8988T (cell line): Measurements from ENCODE around the gene C2CD3.
"Not testable (repeated sequence)": the region's sequence is repeated elsewhere in the genome, so short reads cannot be mapped to it uniquely, and the experiment has no call there.

Experiments
- DNase-seq: peaks from one replicate; pipeline ENCODE4 v3.0.0; 2011

The C2CD3 gene

GRCh38 chr11:74120260-74121035, 50.4 kb downstream of the C2CD3 start:
- DNase-seq: not testable (repeated sequence)

DNA sequence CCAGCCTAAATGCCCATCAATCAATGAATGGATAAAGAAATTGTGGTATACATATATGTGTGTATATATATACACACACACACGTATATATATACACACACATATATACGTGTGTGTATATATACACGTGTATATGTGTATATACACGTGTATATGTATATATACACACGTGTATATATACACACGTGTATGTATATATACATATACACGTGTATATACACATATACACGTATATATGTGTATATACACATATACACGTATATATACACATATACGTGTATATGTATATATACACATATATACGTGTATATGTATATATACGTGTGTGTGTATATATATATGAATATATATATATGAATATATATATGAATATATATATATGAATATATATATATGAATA, 54.1 kb downstream of the C2CD3 start:
- no peak for DNase-seq

- no peak for DNase-seq
Observed at GRCh38 chr11:74112877-74113276, 57.9 kb downstream of the C2CD3 start.

GRCh38 chr11:74106124-74106523, 64.7 kb downstream of the C2CD3 start:
- DNase-seq: no peak

- DNase-seq: no peak
Observed at GRCh38 chr11:74102321-74102720, 68.5 kb downstream of the C2CD3 start.

GRCh38 chr11:74100735-74101134, 70.1 kb downstream of the C2CD3 start:
- DNase-seq: no peak

DNA sequence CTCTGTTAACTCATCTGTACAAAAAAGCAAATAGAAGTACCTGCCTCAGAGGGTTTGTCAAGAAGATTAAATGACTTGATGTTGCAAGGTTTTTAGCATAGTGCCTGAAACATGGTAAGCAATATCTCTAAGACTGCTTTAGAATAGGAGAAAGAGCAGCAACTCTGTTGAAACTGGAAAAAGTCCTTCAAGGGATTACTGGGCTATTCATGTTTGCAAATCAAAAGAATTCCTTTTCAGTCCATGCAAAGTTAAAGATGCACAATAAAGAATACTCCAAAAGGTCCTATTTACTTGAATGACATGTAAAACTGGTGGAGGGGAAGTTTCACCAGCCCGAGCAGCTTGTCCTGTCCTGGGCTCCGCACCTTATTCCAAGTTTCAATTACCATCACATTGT, 70.6 kb downstream of the C2CD3 start:
- DNase-seq: no peak

GRCh38 chr11:74097686-74098237, 73.0 kb downstream of the C2CD3 start:
- no peak for DNase-seq

DNA sequence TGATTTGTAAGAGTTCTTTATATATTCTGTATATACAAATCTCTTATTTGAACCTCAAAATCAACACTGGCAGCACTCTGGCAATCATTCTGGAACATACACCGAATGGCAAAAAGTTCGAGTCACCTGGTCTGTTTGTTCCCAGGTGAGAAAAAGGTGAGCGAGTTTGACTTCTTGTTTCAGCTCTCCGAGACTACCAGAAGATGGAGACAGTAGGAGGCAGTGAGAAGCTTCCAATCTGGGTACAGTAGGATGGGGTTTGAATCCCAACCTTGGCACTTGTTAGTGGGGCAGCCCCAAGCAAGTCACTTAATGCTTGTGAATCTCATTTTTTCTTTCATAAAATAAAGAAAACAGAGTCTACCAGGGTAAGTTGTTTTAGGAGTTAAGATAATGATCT, 76.4 kb downstream of the C2CD3 start:
- no peak for DNase-seq

DNA sequence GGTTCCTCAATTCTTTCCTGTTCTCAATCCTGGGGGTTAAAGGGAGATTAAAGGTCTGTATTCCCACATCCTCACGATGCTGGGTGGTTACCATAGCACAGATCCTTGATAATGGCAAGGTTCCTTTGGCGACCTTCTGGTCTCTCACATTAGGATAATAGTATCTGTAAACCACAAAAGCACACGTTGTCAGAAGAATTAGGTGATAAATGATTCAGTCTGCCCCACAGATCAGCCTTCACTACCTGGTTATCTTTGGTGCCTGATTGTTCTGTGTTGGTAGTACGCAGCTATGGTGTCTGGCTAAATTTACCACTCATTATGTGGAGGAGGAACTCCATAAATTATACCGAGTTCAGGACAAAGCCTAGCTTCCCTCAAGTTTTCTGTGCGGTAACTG, 78.4 kb downstream of the C2CD3 start:
- no peak for DNase-seq

DNA sequence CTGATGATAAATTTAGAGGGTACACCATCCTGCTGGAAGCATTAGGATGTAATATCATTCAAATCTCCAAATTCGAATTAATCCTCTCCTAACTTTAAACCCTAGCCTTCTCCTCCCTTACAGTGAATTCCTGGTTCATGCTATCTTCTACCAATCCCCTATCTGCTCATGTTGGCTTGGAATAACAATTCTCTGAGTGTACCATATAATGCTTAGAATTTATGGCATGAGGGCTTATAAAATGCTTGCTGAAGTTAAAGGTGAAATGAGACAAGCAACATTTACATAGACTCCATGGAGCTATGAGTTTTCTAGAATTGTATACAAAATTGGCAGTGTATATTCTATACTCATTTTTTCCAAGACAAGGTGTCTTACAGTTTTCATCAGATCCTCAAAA, 79.3 kb downstream of the C2CD3 start:
- no peak for DNase-seq

- DNase-seq: no peak
Observed at GRCh38 chr11:74090701-74091100, 80.1 kb downstream of the C2CD3 start.

- DNase-seq: no peak
Observed at GRCh38 chr11:74086242-74086884, 84.4 kb downstream of the C2CD3 start.

DNA sequence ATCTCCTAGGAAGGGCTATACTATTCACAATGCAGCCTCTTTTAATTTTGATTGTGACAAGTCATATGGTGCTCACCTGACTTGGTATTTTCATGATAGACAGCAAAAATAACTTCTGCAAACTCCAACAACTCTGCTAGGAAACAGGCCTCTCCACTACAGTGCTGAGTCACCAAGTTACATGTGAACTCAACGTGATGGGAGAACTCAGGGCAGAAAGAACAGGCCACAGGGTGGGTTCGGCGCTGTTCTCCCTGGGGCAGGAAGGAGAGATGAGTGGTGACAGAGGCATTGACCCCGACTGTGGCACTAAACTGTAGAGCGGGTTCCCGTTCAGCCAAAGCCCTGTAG, 85.3 kb downstream of the C2CD3 start:
- no peak for DNase-seq

GRCh38 chr11:74084796-74085541, 85.8 kb downstream of the C2CD3 start:
- DNase-seq: no peak

GRCh38 chr11:74083927-74084326, 86.9 kb downstream of the C2CD3 start:
- not testable (repeated sequence) for DNase-seq

DNA sequence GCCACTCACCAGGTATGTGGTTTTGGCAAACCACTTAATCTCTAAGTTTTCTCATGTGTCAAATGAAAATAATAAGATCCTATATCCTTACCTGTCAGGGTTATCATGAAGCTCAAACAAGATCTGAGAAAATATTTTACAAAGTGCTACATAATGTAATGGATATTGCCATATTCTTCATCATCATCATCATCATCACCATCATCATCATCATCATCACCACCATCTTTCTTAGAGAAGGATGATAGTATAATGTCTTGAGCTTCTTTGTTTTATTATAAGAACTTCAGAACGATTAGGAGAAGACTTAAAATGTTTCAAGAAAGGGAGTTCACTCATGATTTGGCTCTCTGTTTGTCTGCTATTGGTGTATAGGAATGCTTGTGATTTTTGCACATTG, 89.4 kb downstream of the C2CD3 start:
- no peak for DNase-seq

DNA sequence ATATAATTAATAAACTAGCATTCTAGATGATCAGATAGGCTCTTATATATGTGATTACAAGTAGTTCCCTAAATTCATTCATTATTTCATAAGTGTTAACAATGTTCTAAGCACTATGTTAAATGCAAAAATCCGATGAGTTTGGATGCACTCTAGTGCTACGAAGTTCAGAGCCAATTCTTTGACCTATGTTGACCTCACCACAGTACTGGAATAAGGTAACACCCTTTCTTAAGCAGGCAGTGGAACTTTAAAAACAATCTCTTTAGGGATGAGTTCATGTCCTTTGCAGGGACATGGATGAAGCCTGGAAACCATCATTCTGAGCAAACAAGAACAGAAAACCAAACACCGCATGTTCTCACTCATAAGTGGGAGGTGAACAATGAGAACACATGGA, 93.6 kb downstream of the C2CD3 start:
- DNase-seq: no peak

- no peak for DNase-seq
Observed at GRCh38 chr11:74072721-74073120, 98.1 kb downstream of the C2CD3 start.

DNA sequence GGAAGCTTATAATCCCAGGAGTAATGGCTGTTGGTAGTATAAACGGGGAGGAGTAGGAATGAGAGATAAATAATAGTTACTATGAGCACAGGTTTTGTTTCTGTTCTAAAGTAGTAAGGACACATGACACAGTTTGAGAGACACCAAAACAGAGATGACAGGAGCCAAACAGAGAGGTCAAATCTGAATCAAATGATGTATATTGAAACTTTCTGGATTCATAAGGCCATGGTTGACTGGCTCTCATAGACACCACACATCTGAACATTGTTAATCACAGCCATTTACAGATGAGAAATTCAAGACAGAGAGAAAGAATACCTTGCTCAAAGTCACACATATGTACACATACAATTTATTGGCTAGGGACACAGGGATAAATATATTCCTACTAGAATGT, 98.5 kb downstream of the C2CD3 start:
- no peak for DNase-seq

GRCh38 chr11:74070723-74071492, 99.9 kb downstream of the C2CD3 start:
- DNase-seq: no peak

GRCh38 chr11:74069146-74070046, 101.4 kb downstream of the C2CD3 start:
- no peak for DNase-seq
